Ramos (cell line): Measurements from ENCODE around the gene DEXI.

Experiments used
- in situ Hi-C: fragments of 300-500 bp; cut with MboI; formaldehyde crosslinking; loops from one replicate; pipeline ENCODE4 v1.14.3; 2022; ENCODE audit warnings: low sequenced_read_pairs; ENCODE audit not compliant: unreplicated experiment

Gene DEXI

GRCh38 chr16:10942352-10943063 lies at the start of gene DEXI:
TSS of gene DEXI (minus strand) at chr16:10942468. CDS start at chr16:10942005, 463 bp downstream.
- in situ Hi-C loops, result loop anchor here (25.0 kb wide), 1 partner anchor 630 kb away; no protein-coding TSS in a partner anchor

- in situ Hi-C loops, result no loop called here
These were observed 48.1 kb upstream of the DEXI start for GRCh38 chr16:10990378-10990777.

- in situ Hi-C loops, result no loop called here
These were observed 47.3 kb upstream of the DEXI start for GRCh38 chr16:10989559-10989958.

GRCh38 chr16:10988879-10989278 lies 46.6 kb upstream of the DEXI start:
- in situ Hi-C loops, result no loop called here

GRCh38 chr16:10988164-10988803 lies 46.0 kb upstream of the DEXI start:
- in situ Hi-C loops, result no loop called here

GRCh38 chr16:10987361-10988163 lies 45.3 kb upstream of the DEXI start:
- in situ Hi-C loops, result no loop called here

- in situ Hi-C loops, result no loop called here
These were observed 42.2 kb upstream of the DEXI start for GRCh38 chr16:10984509-10984908.

GRCh38 chr16:10983159-10983558 lies 40.9 kb upstream of the DEXI start:
- in situ Hi-C loops, result no loop called here

- in situ Hi-C loops, result no loop called here
These were observed 40.3 kb upstream of the DEXI start for GRCh38 chr16:10982465-10983150.

GRCh38 chr16:10981697-10982216 lies 39.5 kb upstream of the DEXI start:
- in situ Hi-C loops, result no loop called here

- in situ Hi-C loops, result no loop called here
These were observed 38.5 kb upstream of the DEXI start for GRCh38 chr16:10980813-10981212.

- in situ Hi-C loops, result no loop called here
These were observed 37.7 kb upstream of the DEXI start for GRCh38 chr16:10979717-10980601.

GRCh38 chr16:10978871-10979446 lies 36.7 kb upstream of the DEXI start:
- in situ Hi-C loops, result no loop called here

- in situ Hi-C loops, result no loop called here
These were observed 35.9 kb upstream of the DEXI start for GRCh38 chr16:10978124-10978523.

GRCh38 chr16:10976634-10977033 lies 34.4 kb upstream of the DEXI start:
- in situ Hi-C loops, result no loop called here

- in situ Hi-C loops, result loop anchor here (25.0 kb wide), 1 partner anchor 664 kb away; no protein-coding TSS in a partner anchor
These were observed 30.7 kb upstream of the DEXI start for GRCh38 chr16:10972819-10973464.

GRCh38 chr16:10972108-10972818 lies 30.0 kb upstream of the DEXI start:
- in situ Hi-C loops, result loop anchor here (25.0 kb wide), 1 partner anchor 665 kb away; no protein-coding TSS in a partner anchor

- in situ Hi-C loops, result loop anchor here (25.0 kb wide), 1 partner anchor 666 kb away; no protein-coding TSS in a partner anchor
These were observed 29.3 kb upstream of the DEXI start for GRCh38 chr16:10971560-10971961.
